PC-9 (cell line): Measurements from ENCODE around the gene ARL2. TPM values are rescaled to one million over a fixed set of nuclear protein-coding genes. Genes with fewer than 3 reads are reported as not detected.

Experiments
- BruUV-seq: library from RNA; stranded (reverse); fragments of 400-500 nt; replicated peaks from 2 replicates; lab custom pipeline; 2021; lab: Mats Ljungman, UMichigan
- CTCF ChIA-PET: fragments of 300-600 bp; sonication (Branson Sonifier 250); formaldehyde crosslinking; loops from one replicate; lab custom pipeline; 2022; ENCODE audit warnings: antibody characterized with exemption; lab: Charles Lee
- POLR2A ChIA-PET: fragments of 300-600 bp; sonication (Branson Sonifier 250); formaldehyde crosslinking; loops from one replicate; lab custom pipeline; 2022; ENCODE audit warnings: antibody characterized with exemption; ENCODE audit not compliant: unreplicated experiment; lab: Charles Lee
- DNase-seq, 2 experiments: peaks; one replicate each; pipeline versions ENCODE4 v3.0.0 to v3.0.0-alpha.2; 2015 to 2022; ENCODE audit warnings: mixed read lengths in 1 of 2
- H2AFZ ChIP-seq: fragments of 200-600 bp; sonication (generic); 2 replicates; pipeline ENCODE4 v1.8.1; 2017; ENCODE audit warnings: antibody characterized with exemption
- H3F3A ChIP-seq: fragments of 200-600 bp; sonication (generic); 2 replicates; pipeline ENCODE4 v1.8.1; 2017; ENCODE audit warnings: antibody characterized with exemption, mild to moderate bottlenecking, low read depth; ENCODE audit not compliant: insufficient read depth
- H3K27ac ChIP-seq: fragments of 200-600 bp; sonication (generic); 2 replicates; pipeline ENCODE4 v1.6.1; 2016; ENCODE audit warnings: mixed run types
- H3K27me3 ChIP-seq: fragments of 200-600 bp; sonication (generic); 2 replicates; pipeline ENCODE4 v1.6.1; 2016; ENCODE audit warnings: low read depth, mixed run types; ENCODE audit not compliant: insufficient read depth
- H3K36me3 ChIP-seq: fragments of 200-600 bp; sonication (generic); 2 replicates; pipeline ENCODE4 v1.6.1; 2016; ENCODE audit warnings: low read depth, mixed run types
- H3K4me1 ChIP-seq: fragments of 200-600 bp; sonication (generic); replicated peaks from 2 replicates; pipeline ENCODE4 v1.6.1; 2016; ENCODE audit warnings: mixed run types; ENCODE audit not compliant: insufficient read depth
- H3K4me2 ChIP-seq: fragments of 200-600 bp; sonication (generic); 2 replicates; pipeline ENCODE4 v1.6.1; 2017; ENCODE audit warnings: mixed run types
- H3K4me3 ChIP-seq: fragments of 200-600 bp; sonication (generic); 2 replicates; pipeline ENCODE4 v1.6.1; 2016; ENCODE audit warnings: mixed run types
- H3K79me2 ChIP-seq: fragments of 200-600 bp; sonication (generic); 2 replicates; pipeline ENCODE4 v1.6.1; 2017; ENCODE audit warnings: low read depth, mixed run types
- H3K9me2 ChIP-seq: fragments of 200-600 bp; sonication (generic); 2 replicates; pipeline ENCODE4 v1.8.1; 2017; ENCODE audit warnings: mild to moderate bottlenecking; ENCODE audit not compliant: insufficient read depth
- H3K9me3 ChIP-seq: fragments of 200-600 bp; sonication (generic); 2 replicates; pipeline ENCODE4 v1.8.1; 2016; ENCODE audit warnings: low read depth; ENCODE audit not compliant: insufficient read depth
- H4K20me1 ChIP-seq: fragments of 200-600 bp; sonication (generic); 2 replicates; pipeline ENCODE4 v1.8.1; 2017; ENCODE audit not compliant: insufficient read depth
- EZH2 ChIP-seq: fragments of 200-600 bp; sonication (generic); IDR thresholded peaks from 2 replicates; pipeline ENCODE4 v1.8.0; 2017; ENCODE audit warnings: antibody characterized with exemption, low read depth
- intact Hi-C: fragments of 100-400 bp; cut with micrococcal nuclease; formaldehyde crosslinking; loops from one replicate; pipeline ENCODE4 v1.10.0; 2022; ENCODE audit not compliant: unreplicated experiment
- total RNA-seq: library from RNA; stranded (reverse); gene quantifications from 2 replicates; pipeline ENCODE4 v1.2.3, GENCODE V29; 2021
- TF ChIP-seq, protein P1 (sequence below): fragments of 200-600 bp; sonication (generic); conservative IDR thresholded peaks from 2 replicates; pipeline ENCODE4 v1.6.1; 2017; ENCODE audit warnings: mixed run types, antibody characterized with exemption, mild to moderate bottlenecking, moderate library complexity

The ARL2 gene
- total RNA-seq, 1 experiment from 2014 or later = 97.5 TPM

DNA sequence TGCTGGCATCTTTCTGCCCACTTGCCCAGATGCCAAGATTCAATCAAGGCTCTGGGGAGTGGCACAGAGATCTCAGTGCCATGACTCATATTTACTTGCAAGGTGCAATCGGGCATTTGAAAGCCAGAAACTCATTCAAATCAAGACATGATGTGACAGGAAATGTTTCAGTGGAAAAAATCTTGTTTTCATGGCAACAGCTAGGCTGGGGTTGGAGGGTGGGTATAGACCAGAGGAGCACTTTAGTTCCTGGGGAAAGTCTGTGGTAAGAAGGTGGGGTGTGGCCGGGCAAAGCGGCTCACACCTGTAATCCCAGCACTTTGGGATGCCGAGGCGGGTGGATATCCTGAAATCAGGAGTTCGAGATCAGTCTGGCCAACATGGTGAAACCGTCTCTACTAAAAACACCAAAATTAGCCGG is 43.2 kb upstream of the ARL2 start:
- H3K9me3 ChIP-seq = no peaks in the 10 kb centered on the region
- BruUV-seq = no TSS peak
- POLR2A ChIA-PET = interaction anchor here (0.6 kb wide), 1 partner anchor 45 kb away, joined by 30 read pairs; no protein-coding TSS in a partner anchor
- CTCF ChIA-PET = interaction anchor here (0.7 kb wide), 1 partner anchor 475 kb away, joined by 3 read pairs; no protein-coding TSS in a partner anchor
- H4K20me1 ChIP-seq = no peaks in the 10 kb centered on the region
- no peaks in the 10 kb centered on the region for H3K36me3 ChIP-seq
- peak overlapping the region; percentile 95 for H3K27ac ChIP-seq
- no peak for TF ChIP-seq EZH2
- TF ChIP-seq, protein P1, sequence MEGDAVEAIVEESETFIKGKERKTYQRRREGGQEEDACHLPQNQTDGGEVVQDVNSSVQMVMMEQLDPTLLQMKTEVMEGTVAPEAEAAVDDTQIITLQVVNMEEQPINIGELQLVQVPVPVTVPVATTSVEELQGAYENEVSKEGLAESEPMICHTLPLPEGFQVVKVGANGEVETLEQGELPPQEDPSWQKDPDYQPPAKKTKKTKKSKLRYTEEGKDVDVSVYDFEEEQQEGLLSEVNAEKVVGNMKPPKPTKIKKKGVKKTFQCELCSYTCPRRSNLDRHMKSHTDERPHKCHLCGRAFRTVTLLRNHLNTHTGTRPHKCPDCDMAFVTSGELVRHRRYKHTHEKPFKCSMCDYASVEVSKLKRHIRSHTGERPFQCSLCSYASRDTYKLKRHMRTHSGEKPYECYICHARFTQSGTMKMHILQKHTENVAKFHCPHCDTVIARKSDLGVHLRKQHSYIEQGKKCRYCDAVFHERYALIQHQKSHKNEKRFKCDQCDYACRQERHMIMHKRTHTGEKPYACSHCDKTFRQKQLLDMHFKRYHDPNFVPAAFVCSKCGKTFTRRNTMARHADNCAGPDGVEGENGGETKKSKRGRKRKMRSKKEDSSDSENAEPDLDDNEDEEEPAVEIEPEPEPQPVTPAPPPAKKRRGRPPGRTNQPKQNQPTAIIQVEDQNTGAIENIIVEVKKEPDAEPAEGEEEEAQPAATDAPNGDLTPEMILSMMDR = no peak
- intact Hi-C loops = loop anchor here (1.0 to 2.0 kb wide), 3 partner anchors 36 to 54 kb away; partner anchors contain the start of genes ATG2A and PPP2R5B
- H3K27me3 ChIP-seq = no peaks in the 10 kb centered on the region
- peak; percentile 79 to 98 for DNase-seq
- H3K4me1 ChIP-seq = peaks cover 26% of the 10 kb centered on the region
- H2AFZ ChIP-seq = no peak overlapping the region
- H3K9me2 ChIP-seq = no peaks in the 10 kb centered on the region
- no peaks in the 10 kb centered on the region for H3K79me2 ChIP-seq
- H3F3A ChIP-seq = peaks cover 28% of the 10 kb centered on the region
- H3K4me2 ChIP-seq = peak overlapping the region; percentile 75
- no peak overlapping the region; the same call in 1 of the 2 replicates for H3K4me3 ChIP-seq

DNA sequence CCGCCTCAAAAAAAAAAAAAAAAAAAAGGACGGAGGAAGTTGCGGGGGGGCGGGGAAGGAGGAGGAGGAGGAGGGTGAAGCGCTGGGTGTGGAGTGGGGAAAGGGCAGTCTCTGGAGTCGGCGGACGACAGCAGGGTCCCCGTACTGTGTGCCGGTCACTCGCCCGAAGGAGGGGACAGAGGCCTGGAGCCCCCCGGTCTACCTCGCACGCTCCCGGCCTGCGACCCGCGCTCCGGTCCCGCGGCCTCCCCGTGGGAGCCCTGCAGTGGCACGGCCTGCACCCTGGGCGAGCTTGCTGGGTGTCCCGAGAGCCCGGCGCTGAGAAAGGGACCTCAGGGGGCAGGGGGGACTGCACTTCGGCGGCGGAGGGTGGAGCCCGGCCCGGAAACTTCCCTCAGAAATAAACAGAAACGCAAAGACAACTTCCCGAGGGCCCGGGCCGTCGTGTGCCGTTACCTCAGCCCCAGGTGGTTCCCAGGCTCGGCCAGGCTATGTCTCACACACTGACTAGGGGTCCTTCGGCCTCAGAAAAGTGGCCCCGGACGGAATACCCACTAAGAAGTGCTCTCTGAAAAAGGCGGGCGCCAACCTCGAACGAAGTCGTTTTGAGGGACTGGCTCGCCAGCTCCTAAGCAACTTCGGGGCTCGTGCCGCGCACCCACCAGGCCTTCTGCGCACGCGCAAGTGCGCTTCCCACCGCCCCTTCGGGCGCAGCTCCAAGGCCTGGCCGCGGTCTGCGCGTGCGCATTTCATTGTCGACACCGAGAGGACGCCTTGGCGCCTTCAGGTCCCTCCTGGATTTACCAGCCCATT is 42.3 kb upstream of the ARL2 start, which contains the start of gene MAJIN:
MAJIN (minus strand) TSS at position 688 of the 813 bp plus-strand sequence. CDS start 12,703 bp downstream, outside the sequence.
- Histone ChIP-seq H3K36me3 (no peaks in the 10 kb centered on the region), H2AFZ (peak within 1 kb of the TSS; percentile 64), H3K4me3 (peak within 1 kb of the TSS; percentile 52; the same call in 1 of the 2 replicates), H3K27me3 (0 out of 2 replicates have a peak, but pooled peaks cover under 1% of the 10 kb centered on the region), H3K9me3 (no peaks in the 10 kb centered on the region), H4K20me1 (no peaks in the 10 kb centered on the region), H3K27ac (peak within 1 kb of the TSS; percentile 95), H3K79me2 (no peaks in the 10 kb centered on the region), H3K4me2 (peak within 1 kb of the TSS; percentile 75), H3F3A (peaks cover 28% of the 10 kb centered on the region), H3K9me2 (no peaks in the 10 kb centered on the region), H3K4me1 (peaks cover 26% of the 10 kb centered on the region)
- DNase-seq = peak; percentile 66 to 93
- CTCF ChIA-PET = interaction anchor here (0.5 to 1.0 kb wide), 2 partner anchors 84 to 239 kb away, joined by 3 to 6 read pairs; no protein-coding TSS in a partner anchor
- intact Hi-C loops = loop anchor here (2.0 kb wide), 2 partner anchors 35 to 55 kb away; partner anchors contain the start of gene ATG2A
- POLR2A ChIA-PET = interaction anchor here (0.6 to 1.0 kb wide), 6 partner anchors 20 to 117 kb away, joined by 3 to 30 read pairs (median 4); partner anchors contain the start of gene SAC3D1
- TF ChIP-seq, protein P1 = no peak
- TF ChIP-seq EZH2 = no peak
- TSS peak; percentile 64 for BruUV-seq

DNA sequence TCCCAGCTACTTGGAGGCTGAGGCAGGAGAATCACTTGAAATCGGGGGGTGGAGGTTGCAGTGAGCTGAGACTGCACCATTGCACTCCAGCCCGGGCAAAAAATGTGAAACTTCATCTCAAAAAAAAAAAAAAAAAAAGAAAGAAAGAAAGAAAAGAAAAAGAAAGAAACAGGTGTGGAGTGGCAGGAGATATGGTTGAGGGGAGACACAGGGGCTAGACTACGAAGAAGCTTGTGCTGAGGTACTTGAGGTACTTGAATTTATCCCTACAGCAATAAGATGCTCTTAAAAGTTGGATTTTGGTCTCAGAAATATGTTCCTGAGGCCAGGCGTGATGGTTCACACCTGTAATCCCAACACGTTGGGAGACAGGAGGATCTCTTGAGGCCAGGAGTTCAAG is 39.8 kb upstream of the ARL2 start:
- no peaks in the 10 kb centered on the region for H3K36me3 ChIP-seq
- peaks cover 20% of the 10 kb centered on the region for H3K4me1 ChIP-seq
- H3K9me3 ChIP-seq = no peaks in the 10 kb centered on the region
- ChIA-PET CTCF (interaction anchor here (0.5 to 0.7 kb wide), 2 partner anchors 13 to 144 kb away, joined by 4 to 13 read pairs; no protein-coding TSS in a partner anchor), POLR2A (interaction anchor here (0.6 kb wide), 1 partner anchor 363 kb away, joined by 4 read pairs; no protein-coding TSS in a partner anchor)
- no TSS peak for BruUV-seq
- H3K4me2 ChIP-seq = no peak overlapping the region
- H3K27me3 ChIP-seq = 0 out of 2 replicates have a peak, but pooled peaks cover 3% of the 10 kb centered on the region
- no peaks in the 10 kb centered on the region for H3K79me2 ChIP-seq
- no peak for TF ChIP-seq EZH2
- TF ChIP-seq, protein P1 = no peak
- H3K27ac ChIP-seq = no peak overlapping the region
- H3K9me2 ChIP-seq = no peaks in the 10 kb centered on the region
- intact Hi-C loops = no loop called here
- no peak for DNase-seq
- no peak overlapping the region for H3K4me3 ChIP-seq
- peaks cover 21% of the 10 kb centered on the region for H3F3A ChIP-seq
- H2AFZ ChIP-seq = no peak overlapping the region
- no peaks in the 10 kb centered on the region for H4K20me1 ChIP-seq
